ENCODE results near the gene PEAK3.

Gene PEAK3

DNA sequence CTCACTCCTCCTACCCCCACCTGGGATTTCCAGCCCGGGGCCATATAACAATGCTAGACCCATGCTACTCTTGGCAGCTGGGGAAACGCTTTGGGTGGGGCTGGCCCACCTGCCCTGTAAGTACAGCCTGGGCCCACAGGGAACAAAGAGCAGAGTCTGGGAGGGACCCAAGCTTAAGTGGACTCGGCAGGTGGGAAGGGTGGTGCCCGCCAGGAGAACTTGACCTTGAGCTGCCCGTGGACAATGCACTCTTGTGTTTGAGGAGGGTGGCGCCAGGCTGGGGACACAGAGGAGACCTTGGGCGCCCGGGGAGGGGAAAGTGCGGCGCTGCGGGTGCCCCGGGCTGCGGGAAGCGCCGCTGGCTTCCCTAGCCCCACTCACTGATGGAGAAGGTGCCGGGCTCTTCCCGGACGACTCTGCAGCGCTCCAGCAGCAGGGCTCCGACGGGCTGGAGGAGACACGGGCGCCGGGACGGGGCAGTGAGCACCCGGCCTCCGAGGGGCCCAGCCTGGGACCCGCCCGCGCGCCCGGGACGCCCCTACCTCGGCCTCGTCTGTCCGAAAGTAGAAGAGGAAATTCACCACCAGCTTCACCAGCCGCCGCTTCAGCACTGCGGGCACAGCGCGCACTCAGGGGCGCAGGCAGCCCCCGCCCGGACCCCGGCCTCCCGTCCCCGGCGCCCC is 46.5 kb downstream of the PEAK3 start:
- FAIRE-seq: no peak

DNA sequence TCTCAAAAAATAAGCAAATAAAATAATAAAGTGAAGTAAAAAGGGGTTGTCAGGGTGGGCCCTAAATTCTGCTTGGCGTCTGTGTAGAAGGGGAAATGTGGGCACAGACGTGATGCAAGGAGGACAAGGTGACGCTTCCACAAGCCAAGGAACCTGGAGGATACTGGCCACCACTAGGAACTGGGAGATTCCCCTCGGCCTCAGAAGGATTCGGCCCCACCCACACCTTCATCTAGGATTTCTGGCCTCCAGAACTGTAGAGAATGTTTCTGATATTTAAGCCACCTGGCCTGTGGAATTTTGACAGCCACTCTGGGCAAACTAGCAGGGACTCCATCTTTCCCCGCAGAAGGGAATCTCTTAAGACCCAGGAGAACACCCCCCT is 47.0 kb downstream of the PEAK3 start:
- FAIRE-seq: no peak

DNA sequence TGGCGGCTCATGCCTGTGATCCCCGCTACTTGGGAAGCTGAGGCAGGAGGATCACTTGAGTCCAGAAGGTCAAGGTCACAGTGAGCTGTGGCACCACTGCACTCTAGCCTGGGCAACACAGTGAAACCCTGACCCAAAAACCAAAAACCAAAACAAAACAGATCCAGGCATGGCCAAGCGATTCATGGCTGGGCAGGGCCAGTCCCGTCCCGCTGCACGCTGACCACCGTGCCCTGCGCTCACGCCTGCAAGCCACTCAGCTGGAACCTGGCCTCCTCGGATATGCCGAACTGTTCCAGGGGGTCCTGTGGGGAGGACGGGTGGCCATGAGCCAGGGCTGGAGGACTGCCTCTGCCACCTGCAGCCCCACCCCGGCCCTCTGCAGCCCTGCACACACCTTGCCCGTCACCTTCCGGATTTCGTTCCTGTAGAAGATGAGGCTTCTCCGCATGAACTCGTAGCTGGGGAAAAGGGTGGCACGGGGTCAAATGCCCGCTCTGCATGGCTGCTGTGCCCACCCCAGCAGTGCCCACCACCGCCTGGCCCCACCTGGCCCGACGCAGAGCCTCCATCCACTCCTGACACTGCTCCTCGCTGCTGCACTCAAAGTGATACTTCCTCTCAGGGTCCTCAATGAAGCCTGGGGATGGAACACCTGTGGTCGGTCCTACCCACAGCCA is 48.2 kb downstream of the PEAK3 start:
- FAIRE-seq: no peak

DNA sequence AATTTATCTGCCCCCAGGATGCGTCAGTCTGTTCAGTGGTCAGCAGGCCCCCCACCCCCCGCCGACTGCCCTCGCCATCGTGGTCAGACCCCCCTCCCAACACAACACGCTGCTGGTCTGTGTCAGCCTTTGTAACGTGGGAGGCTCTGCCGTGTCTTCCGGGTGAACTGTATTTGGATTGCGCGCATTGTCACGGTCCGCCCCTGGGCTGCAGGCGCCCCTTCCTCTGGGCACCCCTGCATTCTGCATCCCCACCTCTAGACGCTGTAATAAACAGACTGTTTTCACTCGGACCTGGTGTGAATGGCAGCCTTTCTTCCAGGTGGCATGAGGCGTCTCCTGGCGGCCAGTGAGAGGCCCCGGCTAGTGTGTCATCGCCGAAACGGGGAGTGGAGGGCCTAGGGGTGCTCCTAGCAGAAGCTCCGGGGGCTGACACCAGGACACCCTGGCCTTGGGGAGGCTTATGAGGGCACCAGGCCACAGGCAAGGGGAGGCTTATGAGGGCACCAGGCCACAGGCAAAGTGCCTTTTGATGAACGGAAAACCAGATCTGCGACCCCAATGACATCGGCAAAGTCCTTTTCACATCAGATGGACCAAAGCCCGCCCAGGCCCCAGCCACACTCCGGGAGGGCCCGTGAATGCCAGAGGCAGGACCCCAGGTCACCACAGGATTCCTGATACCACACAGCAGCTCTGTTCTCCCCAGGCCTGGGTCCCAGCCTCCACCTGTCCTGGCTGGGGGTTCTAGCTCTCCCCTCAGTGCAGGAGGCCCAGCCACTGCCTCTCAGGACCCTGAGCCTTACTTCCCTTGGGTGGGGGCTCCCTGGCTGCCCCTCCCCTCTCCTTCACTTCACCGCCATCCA is 49.5 kb downstream of the PEAK3 start:
- FAIRE-seq: no peak

DNA sequence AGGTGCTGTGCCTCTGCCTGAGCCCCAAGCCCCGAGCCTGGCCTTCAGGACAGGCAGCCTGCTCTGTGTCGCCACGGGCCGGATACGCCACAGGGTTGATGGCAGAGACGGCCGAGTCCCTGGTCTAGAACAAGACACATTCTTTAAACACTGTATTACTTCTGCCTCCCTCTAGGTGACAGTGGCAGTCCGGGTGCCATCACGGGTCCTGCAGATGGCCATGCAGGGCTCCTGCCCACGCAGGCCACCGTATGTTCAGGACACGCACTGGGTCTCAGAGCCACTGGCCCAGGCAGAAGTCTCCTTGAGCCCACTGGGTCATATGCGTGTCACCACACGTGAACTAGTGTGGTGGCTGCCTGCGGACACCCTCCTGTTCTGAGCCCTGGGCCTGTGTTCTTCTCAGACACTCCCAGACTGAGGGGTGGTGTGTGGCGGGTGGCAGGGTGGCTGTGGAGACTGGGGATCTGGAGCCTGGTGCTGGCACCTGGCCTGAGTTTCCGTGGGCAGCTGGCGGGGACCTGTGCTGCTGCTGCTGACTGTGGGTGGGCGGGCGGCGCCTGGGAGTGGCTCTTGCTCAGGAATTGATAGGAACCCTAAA is 50.3 kb downstream of the PEAK3 start:
- FAIRE-seq: no peak

DNA sequence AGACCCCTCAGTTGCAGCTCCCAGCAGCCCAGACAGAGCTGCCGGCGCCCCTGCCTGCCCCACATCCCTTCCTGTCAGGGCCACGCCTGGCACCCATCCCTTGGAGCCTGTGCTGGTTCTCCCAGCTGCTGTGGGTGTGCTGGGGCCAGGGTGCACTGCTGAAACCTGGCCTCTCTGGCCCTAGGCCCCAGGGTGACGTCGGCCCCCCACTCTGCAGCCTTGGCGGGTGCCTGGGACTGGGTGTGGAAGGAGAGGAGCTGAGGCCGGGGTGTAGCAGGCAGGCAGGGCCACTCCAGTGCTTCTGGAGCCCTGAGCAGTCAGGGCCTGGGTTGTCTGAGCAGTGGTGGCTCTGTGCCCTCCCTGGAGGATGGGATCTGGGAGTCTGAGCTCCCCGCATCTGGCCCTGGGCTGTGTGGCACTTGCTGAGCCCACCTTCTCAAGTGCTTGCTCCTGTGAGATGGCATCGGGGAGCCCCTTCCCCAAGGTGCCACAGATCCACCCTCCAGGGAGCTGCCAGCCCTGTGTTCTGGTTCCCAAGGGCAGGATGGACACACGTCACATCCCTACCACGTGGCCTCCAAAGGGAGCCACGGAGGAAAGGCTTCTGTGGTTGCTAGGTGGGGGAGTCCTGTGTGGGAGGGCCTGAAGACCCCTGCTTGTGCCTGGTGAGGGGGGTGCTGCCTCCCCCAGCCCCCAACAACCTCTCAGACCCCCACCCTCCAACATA is 51.0 kb downstream of the PEAK3 start:
- no peak for FAIRE-seq

DNA sequence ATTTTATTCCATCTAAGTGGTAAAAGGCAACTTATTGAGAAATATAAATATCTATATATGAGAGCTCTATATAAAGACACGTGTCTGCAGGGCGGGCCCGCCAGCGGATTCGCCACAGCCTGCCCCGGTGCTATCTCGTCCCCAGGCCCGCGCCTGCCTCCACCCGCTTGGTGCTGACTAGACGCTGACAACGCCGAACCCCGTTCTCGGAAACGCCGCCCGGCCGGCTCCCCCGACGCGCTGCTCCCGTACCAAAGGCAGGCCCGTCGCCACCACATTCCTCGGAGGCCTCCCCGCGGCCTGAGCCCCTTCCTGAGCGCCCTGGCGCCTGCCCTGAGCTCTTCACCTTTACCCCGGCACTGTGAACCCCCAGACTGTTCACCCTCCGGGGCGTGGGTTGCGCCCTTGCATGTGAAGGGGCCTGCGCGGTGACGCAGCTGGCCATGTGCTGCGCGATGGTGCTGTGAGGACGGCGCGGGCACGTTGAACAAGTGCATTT is 51.9 kb downstream of the PEAK3 start:
- FAIRE-seq: no peak

DNA sequence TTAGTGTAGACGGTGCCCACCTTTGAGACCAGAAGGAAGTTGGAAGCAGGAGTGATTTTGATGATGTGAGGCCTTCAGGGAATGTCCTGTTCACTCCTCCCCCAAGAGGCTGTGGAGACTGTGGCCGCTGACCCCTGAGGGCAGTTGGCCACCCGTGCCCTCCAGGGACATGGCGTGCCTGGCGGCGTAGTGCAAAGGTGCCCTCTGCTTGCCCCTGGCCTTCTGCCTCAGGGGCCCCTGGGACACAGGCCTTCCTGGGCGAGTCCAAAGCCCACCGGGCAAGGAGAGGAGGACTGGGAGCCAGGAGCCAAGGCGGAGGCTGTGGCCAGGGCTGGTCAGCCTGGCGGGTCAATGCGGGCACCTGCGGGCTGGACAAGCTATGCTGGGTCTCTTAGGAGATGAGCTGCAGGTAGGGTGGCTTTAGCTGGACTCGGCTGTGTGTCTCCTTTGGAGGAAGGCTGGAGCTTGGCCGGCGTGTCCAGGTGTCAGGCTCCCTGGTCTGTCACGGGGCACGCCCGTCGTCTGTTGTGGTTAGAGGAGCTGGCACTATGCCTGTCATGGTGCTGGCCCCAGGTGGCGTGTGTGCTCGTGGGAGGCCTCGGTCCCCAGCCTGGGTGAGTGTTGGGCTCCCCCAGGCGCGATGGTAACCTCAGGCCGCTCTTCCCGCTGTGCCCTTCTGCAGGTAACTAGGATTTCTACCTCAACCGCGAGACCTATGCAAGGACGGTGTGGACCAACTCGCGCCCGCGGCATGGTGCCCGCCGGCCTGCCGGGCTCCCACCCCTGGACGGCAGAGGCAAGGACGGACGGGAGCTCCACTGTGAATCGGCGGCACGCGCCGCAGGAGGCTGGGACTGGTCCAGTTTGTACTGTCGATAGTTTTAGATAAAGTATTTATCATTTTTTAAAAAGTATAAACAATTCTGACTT is 52.6 kb downstream of the PEAK3 start:
- no peak for FAIRE-seq

DNA sequence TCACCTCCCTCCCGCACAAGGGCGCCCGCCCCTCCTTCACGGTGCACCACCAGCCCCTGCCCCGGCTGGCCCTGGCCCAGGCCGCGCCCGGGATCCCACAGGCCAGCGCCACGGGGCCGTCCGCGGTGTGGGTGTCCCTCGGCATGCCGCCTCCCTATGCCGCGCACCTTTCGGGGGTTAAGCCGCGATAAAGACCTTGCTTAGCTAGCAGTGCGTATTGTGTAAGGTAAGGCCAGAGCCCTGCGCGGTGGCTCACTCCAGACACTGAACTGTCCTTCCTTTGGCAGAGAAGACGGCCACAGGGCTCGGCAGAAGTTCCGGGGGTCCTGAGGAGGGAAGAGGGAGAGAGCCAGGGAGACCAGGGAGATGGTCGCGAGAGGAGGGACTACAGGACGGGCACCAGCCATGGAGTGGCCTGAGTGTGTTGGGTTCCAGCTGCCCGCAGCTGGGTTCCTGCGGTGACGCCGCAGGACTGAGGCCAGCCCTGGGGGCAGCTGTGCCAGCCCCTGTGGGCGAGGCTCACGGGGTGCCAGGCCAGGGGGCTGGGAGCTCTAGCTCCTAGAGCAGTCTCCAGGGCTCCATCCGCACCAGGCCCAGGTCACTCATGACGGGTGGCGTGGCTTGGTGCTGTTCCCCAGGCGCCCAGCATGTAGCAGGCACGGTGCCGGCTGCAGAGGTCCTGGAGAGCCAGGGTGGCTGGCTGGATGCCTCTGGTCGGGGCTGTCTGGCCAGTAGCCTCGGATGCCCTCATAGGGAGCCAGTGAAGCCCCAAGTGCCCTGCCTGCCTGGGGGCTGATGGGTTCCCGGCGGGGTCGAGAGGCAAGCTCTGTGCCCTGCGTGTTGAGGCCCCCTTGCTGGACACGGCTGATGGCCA is 53.6 kb downstream of the PEAK3 start:
- FAIRE-seq: no peak

DNA sequence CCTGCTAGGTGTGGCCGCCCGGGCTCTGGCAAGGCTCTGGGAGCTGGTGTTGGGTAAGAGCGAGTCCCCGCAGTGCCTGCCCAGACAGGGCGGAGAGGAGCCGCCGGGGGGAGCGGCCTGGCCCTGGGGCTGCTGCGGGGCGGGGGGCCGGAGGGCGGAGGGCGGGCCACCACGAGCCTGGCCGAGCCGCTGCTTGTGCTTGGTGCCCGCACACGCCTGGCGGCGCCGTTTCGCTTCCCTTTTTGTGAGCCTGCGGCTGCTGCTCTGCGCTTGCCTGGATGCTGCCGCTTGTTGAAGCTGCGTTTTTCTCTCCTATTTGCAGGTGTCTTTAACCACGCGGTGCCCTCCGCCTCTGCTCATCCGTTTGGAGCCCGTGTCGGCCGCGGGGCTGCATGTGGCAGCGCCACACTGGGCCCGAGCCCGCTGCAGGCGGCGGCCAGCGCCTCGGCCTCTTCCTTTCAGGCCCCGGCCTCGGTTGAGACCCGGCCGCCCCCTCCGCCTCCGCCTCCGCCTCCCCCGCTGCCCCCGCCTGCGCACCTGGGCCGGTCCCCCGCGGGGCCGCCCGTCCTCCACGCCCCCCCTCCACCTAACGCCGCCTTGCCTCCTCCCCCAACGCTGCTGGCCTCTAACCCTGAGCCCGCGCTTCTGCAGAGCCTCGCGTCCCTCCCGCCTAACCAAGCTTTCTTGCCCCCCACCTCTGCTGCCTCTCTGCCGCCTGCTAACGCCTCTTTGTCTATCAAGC is 54.4 kb downstream of the PEAK3 start:
- FAIRE-seq: no peak

DNA sequence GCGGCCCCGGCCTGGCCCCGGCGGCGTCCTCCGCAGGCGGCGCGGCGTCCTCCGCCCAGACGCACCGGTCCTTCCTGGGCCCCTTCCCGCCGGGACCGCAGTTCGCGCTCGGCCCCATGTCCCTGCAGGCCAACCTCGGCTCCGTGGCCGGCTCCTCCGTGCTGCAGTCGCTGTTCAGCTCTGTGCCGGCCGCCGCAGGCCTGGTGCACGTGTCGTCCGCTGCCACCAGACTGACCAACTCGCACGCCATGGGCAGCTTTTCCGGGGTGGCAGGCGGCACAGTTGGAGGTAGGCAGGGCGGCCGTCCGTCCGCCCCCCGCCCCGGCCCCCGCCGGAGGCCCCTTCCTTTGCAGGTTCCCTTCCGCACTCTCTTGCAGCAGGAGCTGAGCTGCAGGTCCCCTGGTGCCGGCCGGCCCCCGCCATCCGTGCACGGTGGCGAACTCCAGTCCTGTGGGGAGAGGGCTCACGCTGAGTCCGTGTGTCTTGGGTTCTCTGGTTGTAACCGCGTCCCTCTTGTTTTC is 55.1 kb downstream of the PEAK3 start:
- FAIRE-seq: no peak

DNA sequence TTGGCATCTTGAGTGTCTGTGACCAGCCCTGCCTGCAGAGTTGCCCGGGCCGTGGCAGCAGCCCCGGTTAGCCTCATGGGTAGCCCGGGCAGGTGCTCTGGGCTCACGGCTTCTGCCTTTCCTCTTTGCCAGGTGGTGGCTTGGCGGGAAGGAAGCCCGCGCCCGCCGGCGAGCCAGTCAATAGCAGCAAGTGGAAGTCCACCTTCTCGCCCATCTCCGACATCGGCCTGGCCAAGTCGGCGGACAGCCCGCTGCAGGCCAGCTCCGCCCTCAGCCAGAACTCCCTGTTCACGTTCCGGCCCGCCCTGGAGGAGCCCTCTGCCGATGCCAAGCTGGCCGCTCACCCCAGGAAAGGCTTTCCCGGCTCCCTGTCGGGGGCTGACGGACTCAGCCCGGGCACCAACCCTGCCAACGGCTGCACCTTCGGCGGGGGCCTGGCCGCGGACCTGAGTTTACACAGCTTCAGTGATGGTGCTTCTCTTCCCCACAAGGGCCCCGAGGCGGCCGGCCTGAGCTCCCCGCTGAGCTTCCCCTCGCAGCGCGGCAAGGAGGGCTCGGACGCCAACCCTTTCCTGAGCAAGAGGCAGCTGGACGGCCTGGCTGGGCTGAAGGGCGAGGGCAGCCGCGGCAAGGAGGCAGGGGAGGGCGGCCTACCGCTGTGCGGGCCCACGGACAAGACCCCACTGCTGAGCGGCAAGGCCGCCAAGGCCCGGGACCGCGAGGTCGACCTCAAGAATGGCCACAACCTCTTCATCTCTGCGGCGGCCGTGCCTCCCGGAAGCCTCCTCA is 55.7 kb downstream of the PEAK3 start:
- FAIRE-seq: no peak

DNA sequence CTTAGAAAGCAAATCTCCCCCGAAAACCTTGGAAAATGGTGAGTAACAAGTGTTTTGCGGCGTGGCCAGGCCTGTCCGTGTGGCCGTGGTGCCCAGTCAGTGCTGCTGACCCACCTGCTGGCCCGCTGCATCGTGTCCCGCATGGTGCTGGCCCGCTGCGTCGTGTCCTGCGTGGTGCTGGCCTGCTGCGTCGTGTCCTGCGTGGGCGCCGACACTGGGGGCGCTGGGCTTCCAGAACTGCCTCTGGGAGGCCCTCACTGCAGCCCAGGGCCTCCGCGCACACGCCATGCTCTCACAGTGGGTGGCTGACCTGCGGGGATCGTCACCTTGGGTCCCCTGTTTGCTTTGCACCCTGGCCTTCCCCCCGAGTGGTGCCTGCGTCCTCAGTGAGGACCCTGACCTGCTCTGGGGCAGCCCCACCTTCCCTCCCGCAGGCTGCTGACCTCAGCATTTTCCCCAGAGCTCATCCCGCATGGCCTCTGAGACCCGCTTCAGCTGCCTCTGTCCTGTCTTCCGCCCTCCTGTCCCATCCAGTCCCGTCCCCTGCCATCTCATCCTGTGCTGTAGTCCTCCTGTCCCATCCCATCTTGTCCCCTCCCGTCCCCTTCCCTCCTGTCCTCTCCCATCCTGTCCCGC is 56.4 kb downstream of the PEAK3 start:
- no peak for FAIRE-seq

DNA sequence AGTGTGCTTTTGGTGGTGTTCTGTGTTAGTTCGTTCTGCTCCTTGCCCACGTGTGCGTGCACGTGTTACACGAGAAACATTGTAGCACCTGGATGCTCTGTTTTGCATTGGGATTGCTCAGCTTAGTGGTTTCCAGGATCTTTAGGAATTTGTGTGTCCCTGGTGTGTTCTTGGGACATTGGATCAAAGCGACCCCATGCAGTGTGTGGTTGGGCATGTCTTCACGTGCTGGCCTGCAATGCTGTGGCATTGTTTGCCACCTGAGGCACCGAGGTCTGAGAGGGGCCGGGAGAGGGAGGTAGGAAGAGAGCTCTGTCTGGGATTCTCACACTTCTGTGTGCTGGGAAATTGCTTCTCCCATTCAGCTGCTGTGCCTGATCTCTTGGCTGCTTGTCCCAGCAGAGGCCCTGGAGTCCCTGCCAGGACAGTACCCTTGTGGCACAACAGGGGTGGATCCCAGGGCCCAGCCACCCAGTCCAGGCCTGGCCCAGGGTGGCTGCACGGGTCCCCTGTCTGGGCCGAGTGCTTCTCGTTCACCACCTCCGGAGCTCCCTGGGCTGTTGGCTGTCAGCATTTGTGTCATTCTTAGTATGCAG is 57.1 kb downstream of the PEAK3 start:
- FAIRE-seq: no peak
